Immature natural killer cell (primary cell): ENCODE data around the gene GINS2. TPM values are rescaled to one million over a fixed set of nuclear protein-coding genes. Genes with fewer than 3 reads are reported as not detected.

Source experiments
- DNase-seq, 3 donors: peaks; one replicate each; pipeline ENCODE4 v3.0.0; 2022; ENCODE audit warnings: mixed read lengths in 1 of 3
- H3K27ac Mint-ChIP-seq, 6 donors: one replicate each; pipeline ENCODE4 v1.8.0; 2020; ENCODE audit warnings: mixed read lengths in 6 of 6, mild to moderate bottlenecking in 5 of 6, inconsistent platforms in 4 of 6, moderate library complexity in 3 of 6
- H3K27me3 Mint-ChIP-seq, 3 donors: one replicate each; pipeline ENCODE4 v1.8.0; 2020 to 2021; ENCODE audit warnings: low read depth in 3 of 3, mild to moderate bottlenecking in 3 of 3, mixed read lengths in 3 of 3, moderate library complexity in 3 of 3, inconsistent platforms in 1 of 3
- H3K36me3 Mint-ChIP-seq, 3 donors: one replicate each; pipeline ENCODE4 v1.8.0; 2020; ENCODE audit warnings: mixed read lengths in 3 of 3, inconsistent platforms in 2 of 3, mild to moderate bottlenecking in 2 of 3
- H3K4me1 Mint-ChIP-seq, 2 donors: one replicate each; pipeline ENCODE4 v1.8.0; 2020; ENCODE audit warnings: inconsistent platforms in 2 of 2, mild to moderate bottlenecking in 2 of 2, mixed read lengths in 2 of 2, moderate library complexity in 1 of 2
- H3K4me3 Mint-ChIP-seq, 5 donors: one replicate each; pipeline ENCODE4 v1.8.0; 2020; ENCODE audit warnings: mild to moderate bottlenecking in 5 of 5, mixed read lengths in 5 of 5, inconsistent platforms in 3 of 5, moderate library complexity in 3 of 5
- H3K9me3 Mint-ChIP-seq, 6 donors: one replicate each; pipeline ENCODE4 v1.8.0; 2020; ENCODE audit warnings: mild to moderate bottlenecking in 6 of 6, mixed read lengths in 6 of 6, inconsistent platforms in 4 of 6, moderate library complexity in 3 of 6
- polyA plus RNA-seq, 3 donors: library from polyadenylated mRNA; unstranded; fragments of 300-500 nt; fragmentation: Illumina TruSeq; gene quantifications; one replicate each; pipeline ENCODE4 v1.2.3, GENCODE V29; 2021

The GINS2 gene
- polyA plus RNA-seq, 3 donors from 2014 or later: 2.0 to 2.1 TPM; not detected in 1

GRCh38 chr16:85677383-85677967 is 11.3 kb downstream of the GINS2 start:
- peaks cover 11 to 12% of the 10 kb centered on the region in 2 donors for H3K4me1 Mint-ChIP-seq
- no peaks in the 10 kb centered on the region for H3K9me3 Mint-ChIP-seq
- peak overlapping the region in 4 of 6 donors; percentile 8 to 57 (median 32) for H3K27ac Mint-ChIP-seq
- no peak overlapping the region for H3K4me3 Mint-ChIP-seq
- H3K36me3 Mint-ChIP-seq: peaks cover 5 to 29% (median 11%) of the 10 kb centered on the region in 3 donors
- DNase-seq: no peak
- H3K27me3 Mint-ChIP-seq: peaks cover 2 to 5% (median 2%) of the 10 kb centered on the region in 3 donors

GRCh38 chr16:85676466-85676865 is 12.3 kb downstream of the GINS2 start:
- H3K4me1 Mint-ChIP-seq: peaks cover 11 to 12% of the 10 kb centered on the region in 2 donors
- H3K4me3 Mint-ChIP-seq: no peak overlapping the region
- H3K9me3 Mint-ChIP-seq: no peaks in the 10 kb centered on the region
- H3K36me3 Mint-ChIP-seq: peaks cover 8 to 33% (median 14%) of the 10 kb centered on the region in 3 donors
- H3K27me3 Mint-ChIP-seq: peaks cover 2 to 5% (median 5%) of the 10 kb centered on the region in 3 donors
- H3K27ac Mint-ChIP-seq: peak overlapping the region in 2 of 6 donors; percentile 16 to 34
- no peak for DNase-seq

DNA sequence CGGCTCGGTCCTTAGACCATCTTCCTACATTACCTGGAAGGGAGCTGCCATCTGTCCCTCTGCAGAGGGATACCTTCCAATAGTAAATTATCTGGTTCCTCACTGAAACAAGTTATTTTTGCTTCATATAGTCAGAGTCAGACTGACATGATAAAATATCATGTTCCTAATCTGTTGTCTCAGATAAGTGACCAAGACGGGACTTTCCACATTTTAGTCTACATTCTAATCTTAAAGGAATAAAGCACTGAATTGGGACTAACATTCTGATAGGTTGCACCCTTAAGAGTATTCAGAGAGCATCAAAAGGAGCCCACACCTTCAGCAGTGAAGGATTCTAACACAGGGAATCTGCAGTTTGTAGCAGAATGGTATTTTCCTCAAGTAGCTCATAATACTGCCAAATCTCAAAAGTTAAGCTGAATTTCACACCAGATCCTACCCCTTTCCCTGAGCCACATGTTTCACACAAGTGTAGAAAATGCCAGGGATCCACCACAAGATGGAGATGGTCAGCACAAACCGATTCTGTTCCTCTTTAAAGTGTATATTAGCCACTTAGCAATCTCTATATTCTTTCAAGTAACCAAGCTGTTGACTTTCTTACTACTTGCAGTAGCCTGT is 13.4 kb downstream of the GINS2 start:
- Mint-ChIP-seq H3K36me3 (peaks cover 9 to 40% (median 19%) of the 10 kb centered on the region in 3 donors), H3K27me3 (peaks cover 3 to 5% (median 5%) of the 10 kb centered on the region in 3 donors), H3K4me3 (no peak overlapping the region), H3K27ac (peak overlapping the region in 5 of 6 donors; percentile 11 to 60 (median 37)), H3K4me1 (peaks cover 2 to 4% of the 10 kb centered on the region in 2 donors), H3K9me3 (no peaks in the 10 kb centered on the region)
- no peak for DNase-seq

DNA sequence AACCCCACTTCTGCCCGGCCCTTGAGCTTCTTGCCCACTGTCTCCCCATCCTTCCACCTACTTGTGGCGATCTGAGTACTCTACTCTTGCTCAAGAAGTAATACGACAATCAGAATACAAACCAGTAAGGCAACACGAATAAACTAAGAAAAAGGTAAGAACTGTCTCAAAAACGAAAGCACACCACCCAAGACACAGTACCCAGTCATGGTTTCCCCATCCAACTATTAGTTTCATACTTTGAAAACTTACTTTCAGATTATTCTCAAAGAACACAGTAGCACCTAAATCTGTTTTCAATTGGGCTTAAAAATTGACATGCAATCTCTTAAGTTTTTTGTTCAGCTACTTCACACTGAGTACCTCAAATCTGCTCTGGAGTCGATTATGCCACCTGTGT is 13.9 kb downstream of the GINS2 start:
- H3K9me3 Mint-ChIP-seq: no peaks in the 10 kb centered on the region
- no peak overlapping the region for H3K4me3 Mint-ChIP-seq
- no peaks in the 10 kb centered on the region for H3K4me1 Mint-ChIP-seq
- H3K27me3 Mint-ChIP-seq: peaks cover 3 to 5% (median 4%) of the 10 kb centered on the region in 3 donors
- DNase-seq: no peak
- H3K36me3 Mint-ChIP-seq: peaks cover 12 to 44% (median 20%) of the 10 kb centered on the region in 3 donors
- H3K27ac Mint-ChIP-seq: peak overlapping the region in 5 of 6 donors; percentile 11 to 76 (median 60)

DNA sequence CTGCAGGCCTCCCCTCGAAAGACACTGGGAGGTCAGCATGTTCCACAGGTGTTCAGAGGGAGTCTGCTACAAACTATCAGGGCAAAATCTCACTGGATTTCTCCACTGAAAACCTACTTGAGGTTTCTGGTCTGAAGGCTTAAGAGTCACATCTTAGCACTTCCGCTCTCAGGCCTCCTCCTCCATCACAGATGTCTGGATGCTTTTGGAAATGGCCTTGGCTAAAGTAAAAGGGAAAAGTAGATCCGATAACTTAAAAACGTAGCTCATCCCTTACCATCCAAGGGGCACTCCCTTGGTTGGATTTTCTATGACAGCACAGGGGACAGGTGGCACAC is 14.4 kb downstream of the GINS2 start:
- no peak for DNase-seq
- Mint-ChIP-seq H3K36me3 (peaks cover 13 to 44% (median 24%) of the 10 kb centered on the region in 3 donors), H3K27ac (peak overlapping the region in 3 of 6 donors; percentile 58 to 80 (median 80)), H3K4me1 (no peaks in the 10 kb centered on the region), H3K4me3 (no peak overlapping the region), H3K9me3 (no peaks in the 10 kb centered on the region), H3K27me3 (peaks cover 2 to 7% (median 5%) of the 10 kb centered on the region in 3 donors)

DNA sequence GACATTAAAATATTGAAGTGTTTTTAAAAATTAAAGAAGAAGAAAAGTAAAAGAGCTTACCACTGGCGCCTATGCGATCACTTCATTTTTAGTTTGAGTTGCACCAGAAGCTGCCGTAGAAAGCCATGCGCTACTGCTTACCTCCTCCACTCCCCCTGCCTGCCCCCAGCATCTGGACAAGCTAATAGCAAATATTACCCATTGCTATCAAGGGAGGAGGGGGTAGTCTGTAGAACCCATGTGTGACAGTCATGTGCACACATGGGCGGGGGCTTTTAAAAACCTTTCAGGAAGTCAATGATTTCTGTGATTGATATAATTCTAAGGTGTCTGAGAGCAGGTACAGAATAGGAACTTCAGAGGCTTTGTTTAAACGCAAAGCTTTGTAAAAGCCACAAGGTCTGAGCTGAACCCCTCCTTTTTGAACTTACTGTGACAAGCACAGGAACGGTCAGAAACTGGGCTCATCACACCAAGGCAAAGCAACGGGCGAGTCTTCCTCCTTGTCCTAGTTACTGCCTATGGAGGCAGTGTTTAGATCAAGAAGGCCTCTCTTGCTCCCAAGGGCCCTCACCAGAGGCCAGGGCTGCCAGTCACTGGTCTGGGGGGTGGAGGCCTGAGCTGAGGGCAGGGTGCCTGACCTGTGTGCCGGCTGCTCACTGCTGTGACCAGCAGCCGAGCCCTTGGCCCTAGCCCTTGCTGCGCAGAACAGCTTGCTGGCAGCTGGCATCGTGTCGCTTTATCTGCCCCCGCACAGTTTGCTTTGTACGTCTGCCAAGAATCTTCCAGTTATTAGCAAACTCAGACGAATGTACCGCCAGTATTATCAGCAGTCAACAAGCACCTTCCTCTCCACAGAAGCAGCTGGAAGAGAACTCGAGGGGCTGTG is 15.0 kb downstream of the GINS2 start:
- H3K27me3 Mint-ChIP-seq: peaks cover 2 to 7% (median 5%) of the 10 kb centered on the region in 3 donors
- no peak for DNase-seq
- H3K36me3 Mint-ChIP-seq: peaks cover 16 to 48% (median 27%) of the 10 kb centered on the region in 3 donors
- H3K4me3 Mint-ChIP-seq: no peak overlapping the region
- H3K4me1 Mint-ChIP-seq: no peaks in the 10 kb centered on the region
- H3K9me3 Mint-ChIP-seq: no peaks in the 10 kb centered on the region
- peak overlapping the region in 2 of 6 donors; percentile 80 for H3K27ac Mint-ChIP-seq

- no peaks in the 10 kb centered on the region for H3K4me1 Mint-ChIP-seq
- H3K9me3 Mint-ChIP-seq: no peaks in the 10 kb centered on the region
- H3K27ac Mint-ChIP-seq: peak overlapping the region in 2 of 6 donors; percentile 43 to 60
- DNase-seq: no peak
- H3K4me3 Mint-ChIP-seq: no peak overlapping the region
- H3K27me3 Mint-ChIP-seq: peaks cover 2 to 11% (median 6%) of the 10 kb centered on the region in 3 donors
- H3K36me3 Mint-ChIP-seq: peaks cover 16 to 62% (median 33%) of the 10 kb centered on the region in 3 donors
Observed at GRCh38 chr16:85670840-85671239, 17.9 kb downstream of the GINS2 start.

DNA sequence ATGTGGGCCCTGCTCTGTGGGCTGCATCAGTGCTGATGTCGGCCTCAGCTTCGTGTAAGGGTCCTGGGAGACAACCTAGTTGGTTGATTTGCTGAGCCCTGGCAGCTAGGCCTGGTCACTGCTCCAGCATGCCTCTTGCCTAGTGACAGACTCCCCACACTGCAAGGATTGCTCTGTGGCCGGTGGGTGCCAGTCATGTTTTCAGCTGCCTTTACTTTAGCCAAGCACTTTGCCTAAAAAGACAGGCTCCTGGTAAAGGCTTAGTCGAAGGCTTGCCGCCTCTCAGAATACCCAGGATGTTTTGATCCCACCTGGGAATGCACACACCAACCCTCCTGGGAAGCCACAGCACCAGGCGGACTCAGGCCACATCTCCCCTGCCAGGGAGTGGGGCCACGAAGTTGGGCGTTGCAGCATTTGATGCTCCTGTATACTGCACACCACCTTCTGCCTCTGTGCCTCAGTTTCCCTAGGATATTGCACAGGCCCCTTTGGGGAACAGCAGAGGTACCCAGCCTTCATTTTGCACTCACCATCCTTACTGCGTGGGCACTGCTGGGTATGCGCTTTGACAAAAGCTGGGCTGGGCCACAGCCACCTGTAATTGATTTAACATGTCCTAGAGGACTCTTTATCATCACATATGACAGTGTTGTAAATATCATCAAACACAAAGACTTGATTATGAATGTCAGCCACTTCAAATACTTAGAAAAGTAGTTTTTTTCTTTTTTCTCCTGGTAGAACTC is 19.9 kb downstream of the GINS2 start:
- H3K27ac Mint-ChIP-seq: no peak overlapping the region
- H3K36me3 Mint-ChIP-seq: peaks cover 18 to 59% (median 32%) of the 10 kb centered on the region in 3 donors

GRCh38 chr16:85667841-85668413 is 20.8 kb downstream of the GINS2 start:
- Mint-ChIP-seq H3K4me3 (no peak overlapping the region), H3K9me3 (no peaks in the 10 kb centered on the region), H3K4me1 (no peaks in the 10 kb centered on the region), H3K27ac (peak overlapping the region in 2 of 6 donors; percentile 43 to 58), H3K27me3 (peaks cover 2 to 12% (median 11%) of the 10 kb centered on the region in 3 donors), H3K36me3 (peaks cover 18 to 63% (median 32%) of the 10 kb centered on the region in 3 donors)
- DNase-seq: no peak

More for the DNA sequence above, 19.9 kb downstream of the GINS2 start:
- H3K4me1 Mint-ChIP-seq: no peaks in the 10 kb centered on the region
- no peak for DNase-seq
- peaks cover 2 to 12% (median 11%) of the 10 kb centered on the region in 3 donors for H3K27me3 Mint-ChIP-seq
- H3K4me3 Mint-ChIP-seq: no peak overlapping the region
- H3K9me3 Mint-ChIP-seq: no peaks in the 10 kb centered on the region

- DNase-seq: no peak
- Mint-ChIP-seq H3K4me1 (no peaks in the 10 kb centered on the region), H3K9me3 (no peaks in the 10 kb centered on the region), H3K27ac (peak overlapping the region in 1 of 6 donors; percentile 58), H3K27me3 (peaks cover 0 to 14% (median 11%) of the 10 kb centered on the region in 3 donors), H3K36me3 (peaks cover 18 to 61% (median 32%) of the 10 kb centered on the region in 3 donors), H3K4me3 (no peak overlapping the region)
Observed at GRCh38 chr16:85667261-85667660, 21.5 kb downstream of the GINS2 start.

DNA sequence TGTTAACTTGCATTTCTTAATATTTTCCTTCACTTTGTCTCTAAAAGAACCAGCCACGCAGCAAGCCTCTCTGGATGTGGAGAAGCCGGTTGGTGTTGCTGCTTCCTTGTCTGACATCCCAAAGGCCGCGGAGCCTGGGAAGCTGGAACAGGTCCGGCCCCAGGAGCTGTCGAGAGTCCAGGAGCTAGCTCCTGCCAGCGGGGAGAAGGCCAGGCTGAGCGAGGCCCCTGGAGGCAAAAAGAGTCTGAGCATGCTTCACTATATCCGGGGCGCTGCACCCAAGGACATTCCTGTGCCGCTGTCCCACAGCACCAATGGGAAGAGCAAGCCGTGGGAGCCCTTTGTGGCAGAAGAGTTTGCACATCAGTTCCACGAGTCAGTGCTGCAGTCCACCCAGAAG is 22.8 kb downstream of the GINS2 start:
- H3K27ac Mint-ChIP-seq: peak overlapping the region in 3 of 6 donors; percentile 30 to 67 (median 34)
- DNase-seq: no peak
- H3K27me3 Mint-ChIP-seq: peaks cover 0 to 11% (median 9%) of the 10 kb centered on the region in 3 donors
- H3K4me3 Mint-ChIP-seq: no peak overlapping the region
- no peaks in the 10 kb centered on the region for H3K9me3 Mint-ChIP-seq
- peaks cover 15 to 57% (median 28%) of the 10 kb centered on the region in 3 donors for H3K36me3 Mint-ChIP-seq
- H3K4me1 Mint-ChIP-seq: no peaks in the 10 kb centered on the region

- DNase-seq: no peak
- Mint-ChIP-seq H3K9me3 (no peaks in the 10 kb centered on the region), H3K4me1 (no peaks in the 10 kb centered on the region), H3K27me3 (peaks cover 0 to 11% (median 7%) of the 10 kb centered on the region in 3 donors), H3K27ac (peak overlapping the region in 3 of 6 donors; percentile 30 to 51 (median 37)), H3K4me3 (no peak overlapping the region), H3K36me3 (peaks cover 14 to 51% (median 25%) of the 10 kb centered on the region in 3 donors)
Observed at GRCh38 chr16:85665373-85665740, 23.4 kb downstream of the GINS2 start.
